Left ventricle myocardium superior (tissue), 1 donor: ENCODE results near the gene PSMB1. TPM values are rescaled to one million over a fixed set of nuclear protein-coding genes. Genes with fewer than 3 reads are reported as not detected.
A peak's percentile ranks its signal among the peaks of the same experiment; 100 is the strongest.
"Not testable (repeated sequence)": the region's sequence is repeated elsewhere in the genome, so short reads cannot be mapped to it uniquely, and the experiment has no call there.

Experiments
- ATAC-seq: fragments of 200-7000 bp; cut with Tn5 transposase; one replicate; pipeline ENCODE4 v1.9.1; 2020; ENCODE audit warnings: mild to moderate bottlenecking, moderate library complexity
- DNase-seq: peaks from one replicate; pipeline ENCODE4 v3.0.0-alpha.2; 2020
- intact Hi-C: fragments of 100-400 bp; cut with micrococcal nuclease; formaldehyde crosslinking; loops from one replicate; pipeline ENCODE4 v1.11.0; 2022
- total RNA-seq: library from RNA; stranded (reverse); fragmentation: NEBNext Ultra II Directional; extraction: Animal tissue kit (Norgen Biotek cat#: 25700); gene quantifications from one replicate; pipeline ENCODE4 v1.2.1, GENCODE V29; 2021
- donor health status: DM: no; HTN: yes; CAD: no; lungs with severe emphysema.

PSMB1 gene
- total RNA-seq, 1 donor from 2014 or later, result 138 TPM

- intact Hi-C loops, result no loop called here
- ATAC-seq (no peak), DNase-seq (no peak)
These were observed 10.9 kb downstream of the PSMB1 start for GRCh38 chr6:170542031-170542719.

DNA sequence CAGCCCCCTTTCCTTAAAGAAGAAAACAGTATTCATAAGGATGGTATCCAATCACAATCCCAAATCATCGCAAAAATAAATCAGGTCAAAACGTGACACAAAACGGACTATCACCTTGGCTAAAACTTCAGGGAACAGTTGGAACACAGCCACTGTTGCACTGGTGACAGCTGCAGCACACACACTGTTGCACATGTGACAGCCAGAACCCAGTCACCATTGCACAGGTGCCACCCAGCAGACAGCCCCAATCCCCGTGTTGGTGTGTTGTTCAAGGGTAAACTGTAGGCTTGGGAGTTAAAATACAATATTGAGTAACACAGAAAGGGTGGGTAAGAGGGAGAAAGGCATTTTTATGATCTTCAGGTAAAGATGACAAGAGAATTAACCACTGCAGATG is 15.8 kb downstream of the PSMB1 start:
- intact Hi-C loops, result no loop called here
- DNase-seq (no peak), ATAC-seq (no peak)

DNA sequence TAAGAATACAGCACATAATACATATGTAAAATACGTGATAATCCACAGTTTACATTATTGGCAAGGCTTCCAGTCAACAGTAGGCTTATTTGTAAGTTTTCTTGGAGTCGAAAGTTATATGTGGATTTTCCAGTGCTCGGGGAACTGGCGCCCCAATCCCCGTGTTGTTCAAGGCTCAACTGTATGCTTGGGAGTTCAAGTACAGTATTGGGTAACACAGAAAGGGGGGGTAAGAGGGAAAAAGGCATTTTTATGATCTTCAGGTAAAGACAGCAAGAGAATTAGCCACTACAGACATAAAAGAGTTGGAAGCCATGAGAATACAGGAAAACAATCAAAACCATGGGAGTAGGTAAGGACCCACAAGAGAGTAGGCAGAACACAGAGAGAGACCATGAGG is 16.4 kb downstream of the PSMB1 start:
- DNase-seq, result no peak
- ATAC-seq, result no peak
- intact Hi-C loops, result no loop called here

GRCh38 chr6:170535004-170535403 is 18.1 kb downstream of the PSMB1 start:
- intact Hi-C loops, result no loop called here
- DNase-seq, result no peak
- ATAC-seq, result no peak

GRCh38 chr6:170533792-170534191 is 19.3 kb downstream of the PSMB1 start:
- intact Hi-C loops, result no loop called here
- DNase-seq (no peak), ATAC-seq (no peak)

- no peak for DNase-seq
- intact Hi-C loops, result no loop called here
- ATAC-seq, result no peak
These were observed 20.1 kb downstream of the PSMB1 start for GRCh38 chr6:170532867-170533488.

DNA sequence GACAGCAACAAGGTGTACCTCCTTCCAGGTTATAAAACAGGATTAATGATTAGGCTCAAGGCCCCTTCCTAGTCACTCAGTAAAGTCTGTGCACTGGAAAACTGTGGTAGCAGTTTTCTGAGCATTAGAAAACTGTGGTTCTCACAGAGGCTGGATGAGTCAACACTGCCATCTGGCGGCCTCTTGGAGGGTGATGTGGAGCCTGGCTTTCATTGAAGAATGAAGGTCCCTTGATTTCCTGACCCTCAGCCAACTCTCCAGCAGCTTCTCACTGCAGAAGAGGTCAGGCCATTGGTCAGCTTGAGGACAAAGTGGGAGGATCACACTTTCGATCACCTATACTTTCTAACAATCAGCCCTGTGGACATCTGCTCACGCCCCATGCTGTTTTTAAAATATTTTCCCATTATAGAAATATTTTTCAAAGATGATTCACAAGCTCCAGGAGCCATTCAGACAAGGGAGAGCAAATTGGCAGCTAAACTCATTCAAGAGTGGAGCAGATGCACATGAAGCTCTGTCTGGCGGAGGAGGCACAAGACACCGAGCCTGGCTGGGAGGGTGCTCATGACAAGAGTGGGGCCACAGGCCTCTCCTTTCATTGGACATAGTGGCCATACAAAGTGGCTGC is 23.2 kb downstream of the PSMB1 start:
- intact Hi-C loops, result loop anchor here (5.0 to 10.0 kb wide), 2 partner anchors 225 to 698 kb away; partner anchors contain the start of gene FAM120B
- ATAC-seq (peak; percentile 85), DNase-seq (peak; percentile 84)

GRCh38 chr6:170527995-170528394 is 25.1 kb downstream of the PSMB1 start:
- not testable (repeated sequence) for DNase-seq, ATAC-seq
- intact Hi-C loops, result loop anchor here (5.0 to 10.0 kb wide), 2 partner anchors 223 to 696 kb away; partner anchors contain the start of gene FAM120B

- intact Hi-C loops, result loop anchor here (5.0 to 10.0 kb wide), 2 partner anchors 221 to 693 kb away; partner anchors contain the start of gene FAM120B
- DNase-seq (no peak), ATAC-seq (no peak)
These were observed 27.3 kb downstream of the PSMB1 start for GRCh38 chr6:170525795-170526194.

DNA sequence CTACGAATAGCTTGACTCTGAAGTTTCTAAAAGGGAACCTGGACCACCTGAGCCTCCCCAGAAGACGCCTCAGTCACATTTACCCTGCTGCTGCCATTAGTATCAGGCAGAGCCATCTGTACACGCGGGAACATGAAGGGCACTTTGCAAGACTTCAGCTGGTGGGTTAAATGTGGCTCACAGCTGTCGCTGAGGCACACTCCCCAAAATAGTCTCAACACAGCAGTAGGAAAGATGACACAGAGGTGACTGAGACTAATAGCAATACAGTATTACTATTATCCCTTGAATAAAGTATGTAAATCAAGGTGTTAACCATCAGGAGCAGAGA is 29.0 kb downstream of the PSMB1 start:
- DNase-seq (no peak), ATAC-seq (peak; percentile 95)
- intact Hi-C loops, result loop anchor here (10.0 kb wide), 1 partner anchor 219 kb away; the partner anchor contains the start of gene FAM120B

GRCh38 chr6:170523256-170524171 is 29.6 kb downstream of the PSMB1 start:
- intact Hi-C loops, result loop anchor here (10.0 kb wide), 1 partner anchor 219 kb away; the partner anchor contains the start of gene FAM120B
- peak; percentile 89 for ATAC-seq

GRCh38 chr6:170522565-170523183 is 30.4 kb downstream of the PSMB1 start:
- intact Hi-C loops, result loop anchor here (10.0 kb wide), 1 partner anchor 218 kb away; the partner anchor contains the start of gene FAM120B
- no peak for DNase-seq
- peak; percentile 51 for ATAC-seq

More at GRCh38 chr6:170523256-170524171, 29.6 kb downstream of the PSMB1 start:
- no peak for DNase-seq

GRCh38 chr6:170516783-170517616 is 36.1 kb downstream of the PSMB1 start:
- ATAC-seq (peak; percentile 73), DNase-seq (peak; percentile 35)
- intact Hi-C loops, result no loop called here

DNA sequence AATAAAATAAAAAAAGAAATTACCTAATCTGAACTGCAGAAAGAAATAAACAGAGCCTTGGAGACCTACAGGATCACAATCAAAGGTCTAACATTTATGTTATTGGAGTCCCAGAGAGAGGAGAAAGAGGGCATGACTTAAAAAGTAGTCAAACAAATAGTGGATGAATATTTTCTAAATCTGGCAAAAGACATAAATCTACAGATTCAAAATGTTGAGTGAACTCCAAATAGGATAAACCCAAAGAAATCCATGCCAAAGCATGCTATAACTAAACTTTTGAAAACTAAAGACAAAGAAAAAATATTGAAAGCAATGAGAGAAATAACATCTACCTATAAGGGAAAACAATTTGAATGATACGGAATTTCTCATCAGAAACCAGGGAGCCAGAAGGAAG is 38.2 kb downstream of the PSMB1 start:
- intact Hi-C loops, result no loop called here
- ATAC-seq (no peak), DNase-seq (no peak)

- ATAC-seq (no peak), DNase-seq (no peak)
- intact Hi-C loops, result no loop called here
These were observed 40.9 kb downstream of the PSMB1 start for GRCh38 chr6:170512249-170512648.

- ATAC-seq (no peak), DNase-seq (no peak)
- intact Hi-C loops, result no loop called here
These were observed 42.5 kb downstream of the PSMB1 start for GRCh38 chr6:170510631-170511030.

- ATAC-seq (no peak), DNase-seq (no peak)
- intact Hi-C loops, result no loop called here
These were observed 43.4 kb downstream of the PSMB1 start for GRCh38 chr6:170509723-170510018.
